ENCODE results near the gene SLC25A42.

The SLC25A42 gene

GRCh38 chr19:19067276-19068072 is 3.7 kb downstream of the SLC25A42 start:
- no peak overlapping the region for H3K27ac ChIP-seq (ENCODE audit: insufficient read depth in 1 of 2, low read depth in 1 of 2, low read length in 2 of 2, poor library complexity in 1 of 2, severe bottlenecking in 2 of 2)
- CTCF ChIA-PET: interaction anchor here (1.1 to 1.5 kb wide), 5 partner anchors 9 to 107 kb away, joined by 3 to 7 read pairs (median 3); no protein-coding TSS in a partner anchor
- peaks cover 0 to 3% (median 0%) of the 10 kb centered on the region in 4 experiments for H3K36me3 ChIP-seq (ENCODE audit: control insufficient read depth in 4 of 4, insufficient read depth in 4 of 4, low read length in 3 of 4)
- 94% methylated on average over 3 of the region's 11 CpGs for WGBS (ENCODE audit: insufficient coverage)
- peaks cover 0 to 23% (median 18%) of the 10 kb centered on the region in 4 experiments for H3K4me1 ChIP-seq (ENCODE audit: control extremely low read depth in 1 of 4, control insufficient read depth in 4 of 4, insufficient read depth in 4 of 4, low read length in 3 of 4)
- POLR2A ChIA-PET: no interaction called here
- DNase-seq: no peak
- H3K4me3 ChIP-seq (ENCODE audit: control insufficient read depth in 1 of 7, extremely low read depth in 1 of 7, insufficient read depth in 4 of 7, low read depth in 2 of 7, low read length in 6 of 7): no peak overlapping the region
- no peaks in the 10 kb centered on the region for H3K9me3 ChIP-seq (ENCODE audit: control extremely low read depth in 1 of 5, control insufficient read depth in 4 of 5, insufficient read depth in 2 of 5, low read depth in 1 of 5, low read length in 4 of 5)
- H3K27me3 ChIP-seq (replicated peaks in 2 of 5; ENCODE audit: control insufficient read depth in 4 of 5, insufficient read depth in 5 of 5, low read length in 4 of 5): no peaks in the 10 kb centered on the region

- Histone ChIP-seq H3K4me1 (ENCODE audit: control extremely low read depth in 1 of 4, control insufficient read depth in 4 of 4, insufficient read depth in 4 of 4, low read length in 3 of 4) (peaks cover 0 to 17% (median 13%) of the 10 kb centered on the region in 4 experiments), H3K36me3 (ENCODE audit: control insufficient read depth in 4 of 4, insufficient read depth in 4 of 4, low read length in 3 of 4) (peaks cover 0 to 4% (median 0%) of the 10 kb centered on the region in 4 experiments), H3K27ac (ENCODE audit: insufficient read depth in 1 of 2, low read depth in 1 of 2, low read length in 2 of 2, poor library complexity in 1 of 2, severe bottlenecking in 2 of 2) (no peak overlapping the region), H3K27me3 (replicated peaks in 2 of 5; ENCODE audit: control insufficient read depth in 4 of 5, insufficient read depth in 5 of 5, low read length in 4 of 5) (no peaks in the 10 kb centered on the region), H3K9me3 (ENCODE audit: control extremely low read depth in 1 of 5, control insufficient read depth in 4 of 5, insufficient read depth in 2 of 5, low read depth in 1 of 5, low read length in 4 of 5) (no peaks in the 10 kb centered on the region), H3K4me3 (ENCODE audit: control insufficient read depth in 1 of 7, extremely low read depth in 1 of 7, insufficient read depth in 4 of 7, low read depth in 2 of 7, low read length in 6 of 7) (no peak overlapping the region)
- DNase-seq: no peak
- ChIA-PET CTCF (interaction anchor here (1.1 kb wide), 1 partner anchor 47 kb away, joined by 5 read pairs; no protein-coding TSS in a partner anchor), POLR2A (interaction anchor here (0.6 kb wide), 1 partner anchor 12 kb away, joined by 5 read pairs; no protein-coding TSS in a partner anchor)
- WGBS (ENCODE audit: insufficient coverage): 61% methylated on average over 3 of the region's 11 CpGs
These were observed 5.2 kb downstream of the SLC25A42 start for GRCh38 chr19:19068659-19069654.

- Histone ChIP-seq H3K27me3 (replicated peaks in 2 of 5; ENCODE audit: control insufficient read depth in 4 of 5, insufficient read depth in 5 of 5, low read length in 4 of 5) (no peaks in the 10 kb centered on the region), H3K27ac (ENCODE audit: insufficient read depth in 1 of 2, low read depth in 1 of 2, low read length in 2 of 2, poor library complexity in 1 of 2, severe bottlenecking in 2 of 2) (no peak overlapping the region), H3K36me3 (ENCODE audit: control insufficient read depth in 4 of 4, insufficient read depth in 4 of 4, low read length in 3 of 4) (peaks cover 0 to 4% (median 2%) of the 10 kb centered on the region in 4 experiments), H3K4me1 (ENCODE audit: control extremely low read depth in 1 of 4, control insufficient read depth in 4 of 4, insufficient read depth in 4 of 4, low read length in 3 of 4) (peaks cover 0 to 4% (median 0%) of the 10 kb centered on the region in 4 experiments), H3K9me3 (ENCODE audit: control extremely low read depth in 1 of 5, control insufficient read depth in 4 of 5, insufficient read depth in 2 of 5, low read depth in 1 of 5, low read length in 4 of 5) (no peaks in the 10 kb centered on the region), H3K4me3 (ENCODE audit: control insufficient read depth in 1 of 7, extremely low read depth in 1 of 7, insufficient read depth in 4 of 7, low read depth in 2 of 7, low read length in 6 of 7) (no peak overlapping the region)
- DNase-seq: no peak
- CTCF ChIA-PET: no interaction called here
- POLR2A ChIA-PET: no interaction called here
- WGBS (ENCODE audit: insufficient coverage): 94% methylated on average over 6 of the region's 8 CpGs
These were observed 8.1 kb downstream of the SLC25A42 start for GRCh38 chr19:19071897-19072296.

- WGBS (ENCODE audit: insufficient coverage): 71% methylated on average over 10 of the region's 13 CpGs
- no peaks in the 10 kb centered on the region for H3K27me3 ChIP-seq (replicated peaks in 2 of 5; ENCODE audit: control insufficient read depth in 4 of 5, insufficient read depth in 5 of 5, low read length in 4 of 5)
- POLR2A ChIA-PET: no interaction called here
These were observed 10.5 kb downstream of the SLC25A42 start for GRCh38 chr19:19074196-19074882.

GRCh38 chr19:19075126-19075525 is 11.3 kb downstream of the SLC25A42 start:
- POLR2A ChIA-PET: no interaction called here
- peaks cover 0 to 4% (median 0%) of the 10 kb centered on the region in 4 experiments for H3K4me1 ChIP-seq (ENCODE audit: control extremely low read depth in 1 of 4, control insufficient read depth in 4 of 4, insufficient read depth in 4 of 4, low read length in 3 of 4)
- 100% methylated on average over 2 of the region's 8 CpGs for WGBS (ENCODE audit: insufficient coverage)

More at GRCh38 chr19:19074196-19074882, 10.5 kb downstream of the SLC25A42 start:
- Histone ChIP-seq H3K36me3 (ENCODE audit: control insufficient read depth in 4 of 4, insufficient read depth in 4 of 4, low read length in 3 of 4) (peaks cover 0 to 4% (median 2%) of the 10 kb centered on the region in 4 experiments), H3K9me3 (ENCODE audit: control extremely low read depth in 1 of 5, control insufficient read depth in 4 of 5, insufficient read depth in 2 of 5, low read depth in 1 of 5, low read length in 4 of 5) (no peaks in the 10 kb centered on the region), H3K4me1 (ENCODE audit: control extremely low read depth in 1 of 4, control insufficient read depth in 4 of 4, insufficient read depth in 4 of 4, low read length in 3 of 4) (peaks cover 0 to 4% (median 0%) of the 10 kb centered on the region in 4 experiments), H3K27ac (ENCODE audit: insufficient read depth in 1 of 2, low read depth in 1 of 2, low read length in 2 of 2, poor library complexity in 1 of 2, severe bottlenecking in 2 of 2) (no peak overlapping the region), H3K4me3 (ENCODE audit: control insufficient read depth in 1 of 7, extremely low read depth in 1 of 7, insufficient read depth in 4 of 7, low read depth in 2 of 7, low read length in 6 of 7) (no peak overlapping the region)
- peak in 1 of 3 donors; percentile 7 for DNase-seq
- CTCF ChIA-PET: interaction anchor here (0.8 to 1.9 kb wide), 2 partner anchors 8 to 9 kb away, joined by 3 to 5 read pairs; no protein-coding TSS in a partner anchor

GRCh38 chr19:19076476-19076875 is 12.7 kb downstream of the SLC25A42 start:
- POLR2A ChIA-PET: no interaction called here
- Histone ChIP-seq H3K4me3 (ENCODE audit: control insufficient read depth in 1 of 7, extremely low read depth in 1 of 7, insufficient read depth in 4 of 7, low read depth in 2 of 7, low read length in 6 of 7) (no peak overlapping the region), H3K9me3 (ENCODE audit: control extremely low read depth in 1 of 5, control insufficient read depth in 4 of 5, insufficient read depth in 2 of 5, low read depth in 1 of 5, low read length in 4 of 5) (no peaks in the 10 kb centered on the region), H3K36me3 (ENCODE audit: control insufficient read depth in 4 of 4, insufficient read depth in 4 of 4, low read length in 3 of 4) (peaks cover 0 to 4% (median 2%) of the 10 kb centered on the region in 4 experiments), H3K27me3 (replicated peaks in 2 of 5; ENCODE audit: control insufficient read depth in 4 of 5, insufficient read depth in 5 of 5, low read length in 4 of 5) (no peaks in the 10 kb centered on the region), H3K27ac (ENCODE audit: insufficient read depth in 1 of 2, low read depth in 1 of 2, low read length in 2 of 2, poor library complexity in 1 of 2, severe bottlenecking in 2 of 2) (no peak overlapping the region), H3K4me1 (ENCODE audit: control extremely low read depth in 1 of 4, control insufficient read depth in 4 of 4, insufficient read depth in 4 of 4, low read length in 3 of 4) (peaks cover 0 to 4% (median 0%) of the 10 kb centered on the region in 4 experiments)
- WGBS (ENCODE audit: insufficient coverage): 100% methylated on average over 1 of the region's 1 CpG
- no peak for DNase-seq
- CTCF ChIA-PET: no interaction called here

More at GRCh38 chr19:19075126-19075525, 11.3 kb downstream of the SLC25A42 start:
- H3K27ac ChIP-seq (ENCODE audit: insufficient read depth in 1 of 2, low read depth in 1 of 2, low read length in 2 of 2, poor library complexity in 1 of 2, severe bottlenecking in 2 of 2): no peak overlapping the region
- peaks cover 0 to 4% (median 2%) of the 10 kb centered on the region in 4 experiments for H3K36me3 ChIP-seq (ENCODE audit: control insufficient read depth in 4 of 4, insufficient read depth in 4 of 4, low read length in 3 of 4)
- H3K4me3 ChIP-seq (ENCODE audit: control insufficient read depth in 1 of 7, extremely low read depth in 1 of 7, insufficient read depth in 4 of 7, low read depth in 2 of 7, low read length in 6 of 7): no peak overlapping the region
- DNase-seq: no peak
- H3K9me3 ChIP-seq (ENCODE audit: control extremely low read depth in 1 of 5, control insufficient read depth in 4 of 5, insufficient read depth in 2 of 5, low read depth in 1 of 5, low read length in 4 of 5): no peaks in the 10 kb centered on the region
- no peaks in the 10 kb centered on the region for H3K27me3 ChIP-seq (replicated peaks in 2 of 5; ENCODE audit: control insufficient read depth in 4 of 5, insufficient read depth in 5 of 5, low read length in 4 of 5)
- CTCF ChIA-PET: interaction anchor here (0.8 to 1.9 kb wide), 2 partner anchors 9 to 10 kb away, joined by 3 to 5 read pairs; no protein-coding TSS in a partner anchor
